Upper lobe of right lung (tissue), 1 donor: ENCODE results near the gene COPZ1. TPM values are rescaled to one million over a fixed set of nuclear protein-coding genes. Genes with fewer than 3 reads are reported as not detected.

ENCODE experiments used
- ATAC-seq: fragments of 200-7000 bp; cut with Tn5 transposase; one replicate; pipeline ENCODE4 v1.9.1; 2020; ENCODE audit warnings: mild to moderate bottlenecking, moderate library complexity
- DNase-seq: peaks from one replicate; pipeline ENCODE4 v3.0.0-alpha.2; 2020
- H3K27ac ChIP-seq: fragments of 200-600 bp; one replicate; pipeline ENCODE4 v1.8.0; 2022
- H3K27me3 ChIP-seq: fragments of 200-600 bp; one replicate; pipeline ENCODE4 v1.8.0; 2022; ENCODE audit warnings: mild to moderate bottlenecking
- H3K36me3 ChIP-seq: fragments of 200-600 bp; one replicate; pipeline ENCODE4 v1.8.0; 2022
- H3K4me1 ChIP-seq: fragments of 200-600 bp; one replicate; pipeline ENCODE4 v1.8.0; 2022
- H3K4me3 ChIP-seq: fragments of 200-600 bp; one replicate; pipeline ENCODE4 v1.8.0; 2022; ENCODE audit warnings: mild to moderate bottlenecking
- H3K9me3 ChIP-seq: fragments of 200-600 bp; one replicate; pipeline ENCODE4 v1.8.0; 2022
- intact Hi-C: fragments of 100-400 bp; cut with DNase I; formaldehyde crosslinking; loops from one replicate; pipeline ENCODE4 v1.11.0; 2022
- total RNA-seq: library from RNA; stranded (reverse); fragmentation: NEBNext Ultra II Directional; extraction: Animal tissue kit (Norgen Biotek cat#: 25700); gene quantifications from one replicate; pipeline ENCODE4 v1.2.1, GENCODE V29; 2021
- TF ChIP-seq, protein P1 (sequence below): fragments of 200-600 bp; IDR thresholded peaks from one replicate; pipeline ENCODE4 v1.8.0; 2022; ENCODE audit warnings: antibody characterized with exemption
- donor health status: DM: no; HTN: yes; CAD: no; lungs with severe emphysema.

Gene COPZ1
- total RNA-seq, 1 donor from 2014 or later, result 125 TPM

DNA sequence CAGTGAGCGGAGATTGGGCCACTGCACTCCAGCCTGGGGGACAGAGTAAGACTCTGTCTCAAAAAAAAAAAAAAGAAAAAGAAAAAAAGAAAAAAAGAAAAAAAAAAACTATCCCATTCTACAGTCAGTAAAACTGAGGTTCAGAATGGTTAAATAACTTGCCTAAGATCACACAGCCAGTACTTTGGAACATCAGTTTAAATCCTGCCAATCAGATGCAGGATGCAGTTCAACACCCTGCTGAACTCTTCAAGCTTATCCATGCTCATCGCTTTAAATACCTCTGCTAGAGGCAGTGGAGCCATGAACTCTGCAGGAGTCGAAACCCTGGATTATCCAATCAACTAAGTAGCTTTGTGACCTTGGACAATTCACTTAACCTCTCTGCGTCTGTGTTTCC, 56.2 kb downstream of the COPZ1 start:
- ATAC-seq (no peak), DNase-seq (no peak)
- Histone ChIP-seq H3K4me1 (peaks cover 10% of the 10 kb centered on the region), H3K27ac (no peak overlapping the region), H3K9me3 (no peaks in the 10 kb centered on the region), H3K36me3 (no peaks in the 10 kb centered on the region), H3K27me3 (no peaks in the 10 kb centered on the region), H3K4me3 (no peak overlapping the region)
- intact Hi-C loops, result no loop called here
- TF ChIP-seq, protein P1, sequence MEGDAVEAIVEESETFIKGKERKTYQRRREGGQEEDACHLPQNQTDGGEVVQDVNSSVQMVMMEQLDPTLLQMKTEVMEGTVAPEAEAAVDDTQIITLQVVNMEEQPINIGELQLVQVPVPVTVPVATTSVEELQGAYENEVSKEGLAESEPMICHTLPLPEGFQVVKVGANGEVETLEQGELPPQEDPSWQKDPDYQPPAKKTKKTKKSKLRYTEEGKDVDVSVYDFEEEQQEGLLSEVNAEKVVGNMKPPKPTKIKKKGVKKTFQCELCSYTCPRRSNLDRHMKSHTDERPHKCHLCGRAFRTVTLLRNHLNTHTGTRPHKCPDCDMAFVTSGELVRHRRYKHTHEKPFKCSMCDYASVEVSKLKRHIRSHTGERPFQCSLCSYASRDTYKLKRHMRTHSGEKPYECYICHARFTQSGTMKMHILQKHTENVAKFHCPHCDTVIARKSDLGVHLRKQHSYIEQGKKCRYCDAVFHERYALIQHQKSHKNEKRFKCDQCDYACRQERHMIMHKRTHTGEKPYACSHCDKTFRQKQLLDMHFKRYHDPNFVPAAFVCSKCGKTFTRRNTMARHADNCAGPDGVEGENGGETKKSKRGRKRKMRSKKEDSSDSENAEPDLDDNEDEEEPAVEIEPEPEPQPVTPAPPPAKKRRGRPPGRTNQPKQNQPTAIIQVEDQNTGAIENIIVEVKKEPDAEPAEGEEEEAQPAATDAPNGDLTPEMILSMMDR, result no peak

DNA sequence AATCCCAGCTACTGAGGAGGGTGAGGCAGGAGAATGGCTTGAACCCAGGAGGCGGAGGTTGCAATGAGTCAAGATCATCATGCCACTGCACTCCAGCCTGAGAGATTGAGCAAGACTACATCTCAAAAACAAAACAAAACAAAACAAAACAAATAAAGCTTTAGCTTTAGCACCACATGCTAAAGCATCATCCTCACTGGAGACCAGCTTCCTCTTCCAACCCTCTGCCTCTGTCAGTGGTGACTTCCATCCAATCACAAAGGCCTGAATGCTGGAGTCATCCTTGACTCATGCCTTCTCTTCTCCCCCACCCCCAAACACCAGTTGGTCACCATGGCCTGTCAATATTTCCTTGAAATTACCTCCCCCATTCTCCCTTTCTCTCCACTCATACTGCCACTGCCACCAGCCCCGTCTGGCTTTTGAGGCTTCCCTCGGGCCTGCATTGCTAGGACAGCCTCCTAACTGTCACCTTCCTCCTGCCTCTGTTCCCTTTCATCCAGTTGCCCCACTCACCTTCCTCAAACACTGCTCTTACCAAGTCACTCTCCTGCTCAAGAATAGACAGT, 58.2 kb downstream of the COPZ1 start:
- TF ChIP-seq, protein P1, result no peak
- Histone ChIP-seq H3K4me1 (peaks cover 10% of the 10 kb centered on the region), H3K27me3 (no peaks in the 10 kb centered on the region), H3K9me3 (no peaks in the 10 kb centered on the region), H3K36me3 (no peaks in the 10 kb centered on the region), H3K4me3 (peak overlapping the region; percentile 32), H3K27ac (peak overlapping the region; percentile 24)
- intact Hi-C loops, result no loop called here
- ATAC-seq, result peak; percentile 62
- DNase-seq, result no peak

DNA sequence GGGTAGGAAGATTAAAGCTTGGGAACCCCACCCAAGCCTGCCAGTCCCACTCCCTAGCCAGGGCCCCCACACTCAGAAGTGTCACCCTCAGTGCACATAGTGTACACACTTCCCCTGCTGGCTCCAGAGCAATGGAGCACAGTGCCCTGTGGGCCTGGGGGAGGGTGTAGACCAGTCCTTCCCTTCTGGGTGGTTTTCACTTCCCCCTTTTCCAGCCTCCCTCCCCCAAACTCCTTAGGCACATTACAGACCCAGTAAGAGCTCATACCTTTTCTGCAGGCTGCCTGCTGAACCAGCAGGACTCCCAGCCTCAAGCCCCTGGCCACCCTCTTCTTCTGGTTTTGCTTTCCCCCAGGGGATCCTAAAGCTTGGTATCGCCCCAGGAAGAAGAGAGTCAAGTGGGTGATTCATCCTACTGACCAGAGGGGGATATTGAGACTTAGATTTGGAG, 59.7 kb downstream of the COPZ1 start, which contains the start of gene ZNF385A:
ZNF385A (minus strand) TSS at position 143 of the 451 bp plus-strand sequence. CDS start 219 bp downstream, outside the sequence.
- DNase-seq (peak; percentile 80), ATAC-seq (peak; percentile 80)
- TF ChIP-seq, protein P1, result no peak
- Histone ChIP-seq H3K9me3 (no peaks in the 10 kb centered on the region), H3K27me3 (no peaks in the 10 kb centered on the region), H3K36me3 (no peaks in the 10 kb centered on the region), H3K4me1 (no peaks in the 10 kb centered on the region), H3K4me3 (peak within 1 kb of the TSS; percentile 32), H3K27ac (peak within 1 kb of the TSS; percentile 72)
- intact Hi-C loops, result no loop called here

DNA sequence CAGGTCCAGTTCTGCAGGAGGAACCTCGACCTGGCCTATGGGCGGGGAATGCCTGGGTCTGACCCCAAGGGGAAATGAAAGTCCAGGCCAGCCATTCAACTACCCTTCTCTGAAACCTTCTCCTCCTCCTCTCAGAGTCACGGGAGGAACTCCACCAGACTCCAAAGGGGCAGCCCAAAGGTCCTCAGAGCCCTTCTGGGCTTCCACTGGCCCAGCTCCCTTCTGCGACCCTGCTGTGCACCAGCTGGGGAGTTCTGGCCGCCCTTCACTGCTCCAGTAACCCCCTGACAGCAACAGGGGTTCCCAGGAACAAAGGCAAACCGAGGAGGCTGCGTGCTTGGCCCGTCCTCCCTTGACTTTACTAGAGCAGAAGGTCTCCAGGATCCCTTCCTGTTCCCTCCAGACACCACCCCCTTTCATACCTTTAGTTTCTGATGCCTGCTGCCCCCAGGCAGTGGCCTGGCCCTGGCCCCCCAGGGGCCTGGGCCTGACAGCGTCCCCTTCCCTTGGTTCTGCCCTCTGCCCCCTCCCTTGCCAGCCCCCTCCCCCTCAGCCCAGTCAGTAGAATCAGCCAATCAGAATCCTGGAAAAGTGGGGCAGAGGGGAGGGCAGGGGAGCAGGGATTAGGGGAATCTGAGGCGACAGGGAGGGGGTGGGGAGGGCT, 60.5 kb downstream of the COPZ1 start:
- intact Hi-C loops, result no loop called here

DNA sequence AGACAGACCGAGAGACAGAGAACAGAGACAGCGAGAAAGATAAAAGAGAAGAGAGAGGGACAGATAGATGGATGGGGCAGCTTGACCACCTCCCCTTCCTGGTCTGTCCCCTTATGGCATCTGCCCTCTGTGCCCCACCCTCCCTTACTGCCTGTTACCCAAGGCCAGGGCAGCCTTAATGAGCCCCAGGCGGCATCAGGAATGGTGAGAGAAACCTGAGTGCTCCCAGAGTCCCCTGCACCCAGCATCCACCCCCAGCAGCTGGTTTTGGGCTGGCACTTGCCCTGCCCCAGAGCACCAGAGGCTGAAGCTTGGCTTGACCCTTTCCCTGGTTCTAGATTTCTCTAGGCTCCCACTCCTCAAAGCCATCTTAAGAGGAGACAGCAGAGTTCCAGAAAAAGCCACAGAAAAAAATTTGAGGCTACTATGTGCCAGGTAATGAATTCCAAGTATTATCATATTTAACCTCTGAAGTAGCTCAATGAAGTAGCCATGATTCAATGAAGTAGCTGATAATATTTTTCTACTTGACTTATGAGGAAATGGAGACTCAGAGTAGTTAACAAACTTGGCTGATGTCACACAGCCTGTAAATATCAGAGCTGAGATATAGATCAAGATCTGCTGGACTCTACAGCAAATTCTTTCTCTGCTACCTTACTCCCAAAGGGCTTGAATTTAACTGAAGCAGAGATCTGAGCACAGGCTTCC, 61.6 kb downstream of the COPZ1 start:
- intact Hi-C loops, result no loop called here
- no peak overlapping the region for H3K4me3 ChIP-seq
- no peak overlapping the region for H3K27ac ChIP-seq
- TF ChIP-seq, protein P1, result no peak
- H3K27me3 ChIP-seq, result no peaks in the 10 kb centered on the region
- no peak for DNase-seq
- peaks cover under 1% of the 10 kb centered on the region for H3K4me1 ChIP-seq
- no peaks in the 10 kb centered on the region for H3K36me3 ChIP-seq
- ATAC-seq, result no peak
- no peaks in the 10 kb centered on the region for H3K9me3 ChIP-seq

More for the DNA sequence above, 60.5 kb downstream of the COPZ1 start:
- TF ChIP-seq, protein P1, result no peak
- no peak overlapping the region for H3K4me3 ChIP-seq
- H3K9me3 ChIP-seq, result no peaks in the 10 kb centered on the region
- no peaks in the 10 kb centered on the region for H3K27me3 ChIP-seq
- H3K4me1 ChIP-seq, result no peaks in the 10 kb centered on the region
- H3K36me3 ChIP-seq, result no peaks in the 10 kb centered on the region
- peak; percentile 70 for DNase-seq
- H3K27ac ChIP-seq, result peak overlapping the region; percentile 72
- peak; percentile 63 for ATAC-seq
